ENCODE measurements around the gene CACNB4. TPM values are rescaled to one million over a fixed set of nuclear protein-coding genes. Genes with fewer than 3 reads are reported as not detected.

Gene CACNB4
- total RNA-seq, 1 experiment from 2014 or later = 0.19 TPM

- ChIA-PET CTCF (no interaction called here), POLR2A (ENCODE audit: low non-redundant PET) (no interaction called here)
- no peak overlapping the region for H3K4me3 ChIP-seq (ENCODE audit: low read depth, low read length, poor library complexity, severe bottlenecking)
- peaks cover 5% of the 10 kb centered on the region for H3K4me1 ChIP-seq (ENCODE audit: insufficient read depth, low read length, poor library complexity, severe bottlenecking)
- no peaks in the 10 kb centered on the region for H3K9me3 ChIP-seq (ENCODE audit: low read depth, low read length, poor library complexity, severe bottlenecking)
- no peak for TF ChIP-seq EZH2 (IDR thresholded peaks at IDR 0.05; ENCODE audit: borderline replicate concordance, low read depth, low read length, poor library complexity, severe bottlenecking)
- TF ChIP-seq, protein P1, sequence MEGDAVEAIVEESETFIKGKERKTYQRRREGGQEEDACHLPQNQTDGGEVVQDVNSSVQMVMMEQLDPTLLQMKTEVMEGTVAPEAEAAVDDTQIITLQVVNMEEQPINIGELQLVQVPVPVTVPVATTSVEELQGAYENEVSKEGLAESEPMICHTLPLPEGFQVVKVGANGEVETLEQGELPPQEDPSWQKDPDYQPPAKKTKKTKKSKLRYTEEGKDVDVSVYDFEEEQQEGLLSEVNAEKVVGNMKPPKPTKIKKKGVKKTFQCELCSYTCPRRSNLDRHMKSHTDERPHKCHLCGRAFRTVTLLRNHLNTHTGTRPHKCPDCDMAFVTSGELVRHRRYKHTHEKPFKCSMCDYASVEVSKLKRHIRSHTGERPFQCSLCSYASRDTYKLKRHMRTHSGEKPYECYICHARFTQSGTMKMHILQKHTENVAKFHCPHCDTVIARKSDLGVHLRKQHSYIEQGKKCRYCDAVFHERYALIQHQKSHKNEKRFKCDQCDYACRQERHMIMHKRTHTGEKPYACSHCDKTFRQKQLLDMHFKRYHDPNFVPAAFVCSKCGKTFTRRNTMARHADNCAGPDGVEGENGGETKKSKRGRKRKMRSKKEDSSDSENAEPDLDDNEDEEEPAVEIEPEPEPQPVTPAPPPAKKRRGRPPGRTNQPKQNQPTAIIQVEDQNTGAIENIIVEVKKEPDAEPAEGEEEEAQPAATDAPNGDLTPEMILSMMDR (conservative IDR thresholded peaks at IDR 0.05; ENCODE audit: low read depth, low read length) = no peak
- intact Hi-C loops (cut with micrococcal nuclease; ENCODE audit: unreplicated experiment) = no loop called here
- H3K36me3 ChIP-seq (ENCODE audit: insufficient read depth, low read length, poor library complexity, severe bottlenecking) = no peaks in the 10 kb centered on the region
- BruUV-seq (replicated peaks) = no TSS peak
- H3K27ac ChIP-seq (ENCODE audit: low read depth, low read length, poor library complexity, severe bottlenecking) = no peak overlapping the region
- no peaks in the 10 kb centered on the region for H3K27me3 ChIP-seq (replicated peaks; ENCODE audit: insufficient read depth, low read depth, low read length, poor library complexity)
- peak; percentile 33 for DNase-seq (ENCODE audit: low spot score)
Measured at GRCh38 chr2:152127628-152128027, 28.8 kb upstream of the CACNB4 start.

DNA sequence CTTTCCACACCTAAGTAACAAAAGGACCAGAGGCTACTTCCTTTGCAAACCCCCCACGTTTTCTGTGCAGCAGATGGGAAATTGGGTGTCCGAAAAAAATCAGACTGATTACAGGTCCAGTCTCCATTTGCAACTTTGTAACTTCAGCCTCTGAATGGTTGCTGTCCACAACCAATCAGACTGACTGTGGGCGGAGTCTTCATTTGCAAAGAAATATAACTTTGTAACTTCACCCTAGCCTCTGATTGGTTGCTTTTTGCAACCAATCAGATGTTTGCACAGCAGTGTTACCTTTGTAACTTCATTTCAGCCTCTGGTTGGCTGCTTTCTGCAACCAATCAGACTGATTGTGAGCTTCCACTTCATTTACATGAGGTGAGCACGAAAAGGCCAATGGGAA, 27.8 kb upstream of the CACNB4 start:
- peak; percentile 19 for DNase-seq (ENCODE audit: low spot score)
- TF ChIP-seq EZH2 (IDR thresholded peaks at IDR 0.05; ENCODE audit: borderline replicate concordance, low read depth, low read length, poor library complexity, severe bottlenecking) = no peak
- TF ChIP-seq, protein P1 (conservative IDR thresholded peaks at IDR 0.05; ENCODE audit: low read depth, low read length) = no peak
- intact Hi-C loops (cut with micrococcal nuclease; ENCODE audit: unreplicated experiment) = no loop called here
- Histone ChIP-seq H3K36me3 (ENCODE audit: insufficient read depth, low read length, poor library complexity, severe bottlenecking) (no peaks in the 10 kb centered on the region), H3K27me3 (replicated peaks; ENCODE audit: insufficient read depth, low read depth, low read length, poor library complexity) (no peaks in the 10 kb centered on the region), H3K27ac (ENCODE audit: low read depth, low read length, poor library complexity, severe bottlenecking) (no peak overlapping the region), H3K9me3 (ENCODE audit: low read depth, low read length, poor library complexity, severe bottlenecking) (no peaks in the 10 kb centered on the region), H3K4me1 (ENCODE audit: insufficient read depth, low read length, poor library complexity, severe bottlenecking) (peaks cover 5% of the 10 kb centered on the region), H3K4me3 (ENCODE audit: low read depth, low read length, poor library complexity, severe bottlenecking) (no peak overlapping the region)
- CTCF ChIA-PET = no interaction called here
- POLR2A ChIA-PET (ENCODE audit: low non-redundant PET) = no interaction called here
- BruUV-seq (replicated peaks) = no TSS peak

DNA sequence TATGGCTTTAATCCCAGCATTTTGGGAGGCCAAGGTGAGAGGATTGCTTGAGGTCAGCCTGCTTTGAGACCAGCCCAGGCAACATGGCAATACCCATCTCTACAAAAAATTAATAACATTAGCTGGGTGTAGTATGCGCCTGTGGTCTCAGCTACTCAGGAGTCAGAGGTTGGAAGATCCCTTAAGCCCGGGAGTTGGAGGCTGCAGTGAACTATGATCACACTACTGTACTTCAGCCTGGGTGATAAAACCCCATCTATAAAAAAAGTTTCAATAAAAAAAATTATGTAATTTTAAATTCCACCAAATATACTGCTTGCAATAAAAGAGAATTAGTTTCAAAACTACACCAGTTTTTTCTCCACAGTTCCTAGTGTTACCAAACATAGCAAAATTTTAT, 23.3 kb upstream of the CACNB4 start:
- Histone ChIP-seq H3K9me3 (ENCODE audit: low read depth, low read length, poor library complexity, severe bottlenecking) (no peaks in the 10 kb centered on the region), H3K4me3 (ENCODE audit: low read depth, low read length, poor library complexity, severe bottlenecking) (no peak overlapping the region), H3K27ac (ENCODE audit: low read depth, low read length, poor library complexity, severe bottlenecking) (no peak overlapping the region), H3K27me3 (replicated peaks; ENCODE audit: insufficient read depth, low read depth, low read length, poor library complexity) (no peaks in the 10 kb centered on the region), H3K4me1 (ENCODE audit: insufficient read depth, low read length, poor library complexity, severe bottlenecking) (no peaks in the 10 kb centered on the region), H3K36me3 (ENCODE audit: insufficient read depth, low read length, poor library complexity, severe bottlenecking) (no peaks in the 10 kb centered on the region)
- no TSS peak for BruUV-seq (replicated peaks)
- no peak for TF ChIP-seq EZH2 (IDR thresholded peaks at IDR 0.05; ENCODE audit: borderline replicate concordance, low read depth, low read length, poor library complexity, severe bottlenecking)
- TF ChIP-seq, protein P1 (conservative IDR thresholded peaks at IDR 0.05; ENCODE audit: low read depth, low read length) = no peak
- intact Hi-C loops (cut with micrococcal nuclease; ENCODE audit: unreplicated experiment) = no loop called here
- ChIA-PET POLR2A (ENCODE audit: low non-redundant PET) (interaction anchor here (0.5 kb wide), 1 partner anchor 122 kb away, joined by 3 read pairs; no protein-coding TSS in a partner anchor), CTCF (no interaction called here)
- no peak for DNase-seq (ENCODE audit: low spot score)

All from A673 (cell line).